ENCODE data around the gene VPS37C.

- TF ChIP-seq, protein P1, sequence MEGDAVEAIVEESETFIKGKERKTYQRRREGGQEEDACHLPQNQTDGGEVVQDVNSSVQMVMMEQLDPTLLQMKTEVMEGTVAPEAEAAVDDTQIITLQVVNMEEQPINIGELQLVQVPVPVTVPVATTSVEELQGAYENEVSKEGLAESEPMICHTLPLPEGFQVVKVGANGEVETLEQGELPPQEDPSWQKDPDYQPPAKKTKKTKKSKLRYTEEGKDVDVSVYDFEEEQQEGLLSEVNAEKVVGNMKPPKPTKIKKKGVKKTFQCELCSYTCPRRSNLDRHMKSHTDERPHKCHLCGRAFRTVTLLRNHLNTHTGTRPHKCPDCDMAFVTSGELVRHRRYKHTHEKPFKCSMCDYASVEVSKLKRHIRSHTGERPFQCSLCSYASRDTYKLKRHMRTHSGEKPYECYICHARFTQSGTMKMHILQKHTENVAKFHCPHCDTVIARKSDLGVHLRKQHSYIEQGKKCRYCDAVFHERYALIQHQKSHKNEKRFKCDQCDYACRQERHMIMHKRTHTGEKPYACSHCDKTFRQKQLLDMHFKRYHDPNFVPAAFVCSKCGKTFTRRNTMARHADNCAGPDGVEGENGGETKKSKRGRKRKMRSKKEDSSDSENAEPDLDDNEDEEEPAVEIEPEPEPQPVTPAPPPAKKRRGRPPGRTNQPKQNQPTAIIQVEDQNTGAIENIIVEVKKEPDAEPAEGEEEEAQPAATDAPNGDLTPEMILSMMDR (IDR thresholded peaks at IDR 0.05): no peak
- TF ChIP-seq EZH2phosphoT487 (IDR thresholded peaks at IDR 0.05) (no peak), EZH2 (IDR thresholded peaks at IDR 0.05) (no peak)
Observed at GRCh38 chr11:61109671-61110070, 51.6 kb downstream of the VPS37C start.
